Measurements from ENCODE around the gene MARK3. TPM values are rescaled to one million over a fixed set of nuclear protein-coding genes. Genes with fewer than 3 reads are reported as not detected.
"Not testable (repeated sequence)": the region's sequence is repeated elsewhere in the genome, so short reads cannot be mapped to it uniquely, and the experiment has no call there.

Gene MARK3
- total and polyA plus RNA-seq, 10 of the 15 experiments (the other 5 are each of a cell fraction or from before 2014, with no cell fraction given), result 10.7 to 75.1 (median 41.4) TPM

DNA sequence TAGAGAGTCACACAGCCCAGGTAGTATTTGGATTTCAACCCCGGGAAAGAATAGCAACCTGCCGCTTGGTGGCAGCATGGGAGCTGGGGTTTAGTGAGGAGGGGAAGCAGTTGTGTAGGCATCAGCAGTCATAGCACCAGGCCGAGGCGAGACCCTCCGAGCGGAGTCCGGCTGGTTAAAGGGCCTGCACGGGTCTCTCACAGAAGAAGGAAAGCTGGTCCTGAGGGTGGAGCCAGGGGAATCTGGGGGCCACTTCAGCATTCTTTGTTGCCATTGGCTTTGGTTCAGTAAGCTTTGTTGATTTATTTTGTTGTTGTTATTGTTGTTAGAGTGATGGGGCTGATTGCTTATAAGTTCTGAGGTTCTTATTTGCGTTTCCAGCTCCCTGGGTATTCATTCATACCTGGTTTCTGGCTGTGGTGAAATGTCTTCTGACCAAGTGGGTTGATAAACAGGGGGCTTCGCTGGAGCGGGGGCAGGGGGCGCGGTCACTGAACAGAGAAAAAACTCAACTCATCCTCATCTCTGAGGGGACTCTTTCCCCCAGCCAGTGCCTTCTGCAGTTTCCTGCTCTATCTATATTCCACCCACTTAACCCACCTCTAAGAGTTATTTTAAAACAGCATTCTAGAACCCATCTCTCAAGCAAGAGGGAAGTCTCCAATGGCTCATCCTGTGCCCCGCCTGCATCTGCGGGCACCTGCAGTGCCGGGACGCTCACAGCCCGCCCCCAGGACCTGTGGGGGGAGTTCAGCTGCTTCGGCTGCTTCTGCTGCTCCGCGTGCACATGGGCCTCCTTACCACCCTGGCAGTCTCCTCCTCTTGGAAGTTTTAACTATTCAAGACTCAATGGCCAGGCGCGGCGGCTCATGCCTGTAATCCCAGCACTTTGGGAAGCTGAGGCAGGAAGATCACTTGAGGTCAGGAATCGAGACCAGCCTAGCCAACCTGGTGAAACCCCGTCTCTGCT is 125.8 kb downstream of the MARK3 start:
- intact Hi-C loops (cut with micrococcal nuclease; ENCODE audit: unreplicated experiment) (no loop called here), in situ Hi-C loops (cut with MboI) (no loop called here)
- Histone ChIP-seq H3K27ac (ENCODE audit: control insufficient read depth, insufficient read depth) (no peak overlapping the region), H3K79me2 (ENCODE audit: control insufficient read depth, insufficient read depth, low read length) (no peaks in the 10 kb centered on the region), H3K4me3 (no peak overlapping the region), H3K36me3 (ENCODE audit: control insufficient read depth in 2 of 2, insufficient read depth in 2 of 2, low read length in 1 of 2) (peaks cover under 1 to 7% of the 10 kb centered on the region in 2 experiments; a peak in 1 of 4 replicates), H3K9ac (ENCODE audit: control insufficient read depth, insufficient read depth, low read length) (no peak overlapping the region), H3K4me2 (ENCODE audit: control insufficient read depth, insufficient read depth) (no peak overlapping the region), H3K4me1 (ENCODE audit: control insufficient read depth, insufficient read depth, low read length) (no peaks in the 10 kb centered on the region), H4K20me1 (ENCODE audit: control insufficient read depth, insufficient read depth) (no peaks in the 10 kb centered on the region), H3K27me3 (replicated peaks in 1 of 2; ENCODE audit: control insufficient read depth in 2 of 2, insufficient read depth in 2 of 2, low read length in 1 of 2) (no peaks in the 10 kb centered on the region), H2AFZ (ENCODE audit: control insufficient read depth, low read depth, low read length) (no peak overlapping the region), H3K9me3 (replicated peaks; ENCODE audit: control insufficient read depth, insufficient read depth, low read length) (no peaks in the 10 kb centered on the region)
- no peak for ATAC-seq
- no peak for TF ChIP-seq BCL11A (IDR thresholded peaks at IDR 0.05; ENCODE audit: low read depth, low read length)
- POLR2A ChIA-PET, result no interaction called here
- RAD21 ChIA-PET (ENCODE audit: unreplicated experiment), result no interaction called here
- DNase-seq (ENCODE audit: low read depth, low spot score), result no peak
- no peak for FAIRE-seq
- 98% methylated on average over 26 of the region's 26 CpGs for WGBS (ENCODE audit: insufficient coverage, insufficient replicate concordance, low lambda C conversion rate, missing lambda C conversion rate)
- SMC1A ChIA-PET (ENCODE audit: uncharacterized antibody, unreplicated experiment), result interaction anchor here (1.3 kb wide), 1 partner anchor 46 kb away, joined by 3 read pairs; no protein-coding TSS in a partner anchor
- BruUV-seq (replicated peaks), result no TSS peak
- CTCF ChIA-PET, result interaction anchor here (1.1 to 1.5 kb wide), 2 partner anchors 7 to 12 kb away, joined by 4 read pairs; no protein-coding TSS in a partner anchor

DNA sequence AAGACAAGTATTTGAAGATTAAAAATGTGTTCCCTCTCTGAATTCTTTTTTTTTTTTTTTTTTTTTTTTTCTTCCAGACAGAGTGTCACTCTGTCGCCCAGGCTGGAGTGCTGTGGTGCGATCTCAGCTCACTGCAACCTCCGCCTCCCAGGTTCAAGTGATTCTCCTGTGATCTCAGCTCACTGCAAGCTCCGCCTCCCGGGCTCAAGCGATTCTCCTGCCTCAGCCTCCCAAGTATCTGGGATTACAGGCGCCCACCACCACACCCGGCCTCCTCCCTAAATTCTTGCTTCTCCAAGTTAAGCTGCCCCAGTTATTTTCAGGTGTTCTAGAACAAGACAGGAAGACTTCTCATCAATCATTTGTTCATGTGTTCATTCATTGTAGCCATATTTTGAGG is 127.0 kb downstream of the MARK3 start:
- H2AFZ ChIP-seq (ENCODE audit: control insufficient read depth, low read depth, low read length); CTCF ChIA-PET; BruUV-seq (replicated peaks); intact Hi-C loops (cut with micrococcal nuclease; ENCODE audit: unreplicated experiment); H3K4me1 ChIP-seq (ENCODE audit: control insufficient read depth, insufficient read depth, low read length); H3K36me3 ChIP-seq (ENCODE audit: control insufficient read depth in 2 of 2, insufficient read depth in 2 of 2, low read length in 1 of 2); H3K4me2 ChIP-seq (ENCODE audit: control insufficient read depth, insufficient read depth); H3K27me3 ChIP-seq (replicated peaks in 1 of 2; ENCODE audit: control insufficient read depth in 2 of 2, insufficient read depth in 2 of 2, low read length in 1 of 2); H3K9me3 ChIP-seq (replicated peaks; ENCODE audit: control insufficient read depth, insufficient read depth, low read length); FAIRE-seq; DNase-seq (ENCODE audit: low read depth, low spot score); POLR2A ChIA-PET; H3K9ac ChIP-seq (ENCODE audit: control insufficient read depth, insufficient read depth, low read length); ATAC-seq; H3K79me2 ChIP-seq (ENCODE audit: control insufficient read depth, insufficient read depth, low read length); H4K20me1 ChIP-seq (ENCODE audit: control insufficient read depth, insufficient read depth); H3K4me3 ChIP-seq; H3K27ac ChIP-seq (ENCODE audit: control insufficient read depth, insufficient read depth); in situ Hi-C loops (cut with MboI); SMC1A ChIA-PET (ENCODE audit: uncharacterized antibody, unreplicated experiment); RAD21 ChIA-PET (ENCODE audit: unreplicated experiment): not testable (repeated sequence)
- 97% methylated on average over 8 of the region's 8 CpGs for WGBS (ENCODE audit: insufficient coverage, insufficient replicate concordance, low lambda C conversion rate, missing lambda C conversion rate)

Measured in GM12878 (cell line).